Mesodermal cell (in vitro differentiated cells): ENCODE data around the gene TSPAN18.

ENCODE experiments used
- H3K27ac ChIP-seq: 2 replicates; pipeline ENCODE4 v1.7.0; 2013; ENCODE audit warnings: mild to moderate bottlenecking, low read depth, low read length, moderate library complexity; ENCODE audit not compliant: severe bottlenecking
- H3K36me3 ChIP-seq: 2 replicates; pipeline ENCODE4 v1.7.1; 2013; ENCODE audit warnings: mild to moderate bottlenecking, low read length, moderate library complexity; ENCODE audit not compliant: control insufficient read depth, insufficient read depth
- H3K4me1 ChIP-seq: one replicate; pipeline ENCODE4 v1.7.1; 2013; ENCODE audit warnings: mild to moderate bottlenecking, low read length; ENCODE audit not compliant: insufficient read depth, control insufficient read depth, poor library complexity, severe bottlenecking
- H3K4me3 ChIP-seq: 2 replicates; pipeline ENCODE4 v1.7.0; 2013; ENCODE audit warnings: low read length, control low read depth, mild to moderate bottlenecking; ENCODE audit not compliant: insufficient read depth, poor library complexity, severe bottlenecking; ENCODE audit errors: extremely low read depth
- H3K9me3 ChIP-seq: 2 replicates; pipeline ENCODE4 v1.7.1; 2013; ENCODE audit warnings: mild to moderate bottlenecking, low read length, moderate library complexity; ENCODE audit not compliant: control insufficient read depth
- WGBS, 2 experiments: methylation state at CpG; one replicate each; pipeline ENCODE4 v1.1.5; 2013; ENCODE audit warnings: missing lambda C conversion rate in 2 of 2; ENCODE audit not compliant: insufficient coverage in 2 of 2; 5-methylcytosine and 5-hydroxymethylcytosine counted together

Gene TSPAN18

DNA sequence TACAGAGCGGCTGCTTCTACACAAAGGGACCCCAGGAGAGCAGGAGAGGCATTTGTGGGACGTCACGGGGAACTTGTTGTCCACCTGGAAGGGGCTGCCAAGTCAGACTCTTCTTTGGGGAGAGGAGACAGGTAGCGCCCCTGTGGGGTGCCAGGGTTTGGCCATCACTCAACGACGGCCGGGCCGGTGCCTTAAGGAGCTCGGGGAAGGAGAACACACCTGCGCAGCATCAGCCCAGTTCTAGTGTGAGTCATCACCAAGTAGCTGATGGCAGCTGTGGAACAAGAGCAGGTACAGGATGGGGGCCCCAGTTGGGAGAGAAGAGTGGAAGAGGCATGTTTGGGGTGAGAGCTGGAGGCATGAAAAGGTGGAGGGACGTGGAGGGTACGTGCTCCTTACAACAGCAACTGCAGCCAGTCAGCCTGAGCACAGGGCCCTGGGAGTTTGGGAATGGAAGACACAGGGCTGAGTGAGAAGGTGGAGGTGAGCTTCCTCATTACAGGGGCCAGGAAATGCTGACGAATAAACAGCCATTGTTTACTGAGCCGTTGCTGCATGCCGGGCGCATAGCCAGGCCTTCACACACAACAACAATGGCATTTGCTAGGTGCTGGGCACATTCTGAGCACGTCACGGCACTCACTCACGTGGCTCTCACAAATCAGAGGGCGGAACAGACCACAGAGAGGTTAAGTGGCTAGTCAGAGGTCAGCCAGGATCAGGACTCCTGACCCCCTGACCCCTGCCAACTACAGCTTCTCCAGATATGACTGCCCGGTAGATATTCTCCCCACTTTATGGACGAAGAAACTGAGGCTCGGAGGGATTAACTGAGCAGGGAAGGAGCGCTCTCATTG lies 253.0 kb downstream of the TSPAN18 start:
- no peak overlapping the region for H3K27ac ChIP-seq

DNA sequence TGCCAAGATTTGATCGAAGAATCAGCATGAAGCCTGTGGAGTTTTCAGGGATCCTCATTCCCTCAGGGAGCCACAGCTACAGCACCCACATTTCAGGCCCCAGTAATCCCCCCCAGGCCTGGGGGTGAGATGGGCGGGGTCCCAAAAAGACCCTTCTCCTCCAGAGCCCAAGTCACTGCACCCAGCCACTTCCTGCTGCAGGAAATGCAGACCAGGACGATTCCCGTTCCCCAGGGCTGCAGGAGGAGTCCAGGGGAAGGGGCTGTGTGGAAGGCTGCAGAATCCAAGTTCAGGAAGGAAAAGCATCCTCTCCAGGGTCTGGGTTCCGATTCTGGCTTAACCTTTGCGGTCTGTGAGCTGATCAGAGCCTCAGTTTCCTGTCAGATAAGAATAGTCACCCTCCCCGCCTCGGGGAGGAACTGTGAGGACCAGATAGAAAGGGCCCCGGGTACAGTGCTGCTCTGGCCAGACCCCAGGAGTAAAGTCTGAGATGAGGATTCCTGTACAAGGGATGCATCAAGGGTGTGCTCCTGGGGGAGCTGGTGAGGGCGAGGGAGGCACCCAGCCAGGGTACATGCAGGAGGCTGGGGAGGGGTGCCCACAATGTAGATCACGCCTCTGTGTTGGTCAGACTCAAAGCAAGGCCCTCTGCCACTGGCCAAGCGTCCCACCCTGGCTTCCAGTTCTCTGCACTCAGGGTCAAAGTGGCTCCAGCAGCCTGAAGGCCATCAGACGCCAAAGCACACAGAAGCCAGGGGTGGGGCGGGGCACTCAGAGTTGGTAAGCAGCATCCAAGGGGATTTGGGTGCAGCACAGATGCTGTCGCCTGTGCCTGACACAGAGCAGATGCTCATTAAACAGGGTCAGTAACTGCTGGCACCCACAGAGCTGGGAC lies 254.0 kb downstream of the TSPAN18 start:
- H3K4me1 ChIP-seq: peaks cover 32% of the 10 kb centered on the region
- no peaks in the 10 kb centered on the region for H3K9me3 ChIP-seq
- H3K36me3 ChIP-seq: no peaks in the 10 kb centered on the region
- WGBS, 2 experiments: 86 to 92% methylated on average over 10 to 13 of the region's 15 CpGs
- no peak overlapping the region for H3K4me3 ChIP-seq
- no peak overlapping the region for H3K27ac ChIP-seq

More for the DNA sequence above, 253.0 kb downstream of the TSPAN18 start:
- 75 to 96% methylated on average over 10 to 19 of the region's 24 CpGs for WGBS, 2 experiments
- Histone ChIP-seq H3K36me3 (no peaks in the 10 kb centered on the region), H3K9me3 (no peaks in the 10 kb centered on the region), H3K4me1 (peaks cover 32% of the 10 kb centered on the region), H3K4me3 (no peak overlapping the region)
